Right lobe of liver (tissue), 4 donors: ENCODE data around the gene FOXF2.

Source experiments
- CTCF ChIP-seq, 4 donors: fragments of 200-600 bp in 3 of 4; fragments of 450-650 bp in 1 of 4; IDR thresholded peaks; one replicate each; pipeline versions ENCODE4 v1.5.1 to v1.8.0; 2016 to 2022; ENCODE audit warnings: antibody characterized with exemption in 4 of 4, mild to moderate bottlenecking in 2 of 4
- POLR2A ChIP-seq: fragments of 450-650 bp; IDR thresholded peaks from one replicate; pipeline ENCODE4 v1.6.1; 2017; ENCODE audit warnings: antibody characterized with exemption, mild to moderate bottlenecking
- donor health status: DM: no; HTN: no; CAD: no.
- donor health status: DM: no; HTN: no; CAD: no.
- donor health status: DM: no; HTN: yes; CAD: no.

GRCh38 chr6:1423578-1423977, 34.2 kb downstream of the FOXF2 start:
- TF ChIP-seq CTCF (IDR thresholded peaks at IDR 0.05): no peak
- TF ChIP-seq POLR2A: no peak
